Measurements from ENCODE around the gene PSMC3IP. TPM values are rescaled to one million over a fixed set of nuclear protein-coding genes. Genes with fewer than 3 reads are reported as not detected.

PSMC3IP gene
- total RNA-seq, 1 experiment from 2014 or later: 23.3 TPM

DNA sequence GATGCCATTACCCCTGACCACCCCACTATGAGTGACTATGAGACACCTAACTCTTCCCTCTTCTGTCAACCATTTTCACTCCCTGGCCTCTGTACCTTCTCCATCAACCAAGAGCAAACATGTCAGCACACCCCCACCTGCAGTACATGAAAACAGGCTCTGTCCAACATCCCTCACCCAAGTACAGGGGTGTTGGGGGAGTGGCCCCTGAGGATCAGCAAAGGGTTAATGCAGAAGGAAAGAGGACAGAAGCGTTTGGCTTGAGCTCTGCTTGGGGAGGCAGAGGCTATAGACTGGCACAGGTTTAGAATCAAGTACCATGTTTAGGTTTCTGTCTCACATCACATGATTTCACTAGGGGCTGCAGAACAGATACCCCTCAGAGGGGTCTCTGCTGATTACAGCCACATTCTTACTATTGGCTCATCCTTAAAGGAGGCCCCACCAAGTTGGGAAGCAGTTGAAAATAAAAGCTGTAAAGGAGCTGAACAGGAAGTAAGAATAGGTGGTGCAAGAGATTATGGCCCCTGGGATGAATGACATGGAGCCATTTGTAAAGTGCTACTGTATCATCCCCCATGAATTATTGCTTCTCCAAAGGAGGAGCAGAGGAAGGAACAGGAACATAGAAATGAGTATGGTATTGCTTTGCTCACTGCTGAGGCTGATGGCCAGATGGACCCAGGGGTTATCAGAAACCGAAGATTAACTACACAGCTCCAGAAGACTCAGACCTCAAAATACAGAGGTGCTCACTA, 2.4 kb upstream of the PSMC3IP start (continued):
- TF ChIP-seq, protein P1, sequence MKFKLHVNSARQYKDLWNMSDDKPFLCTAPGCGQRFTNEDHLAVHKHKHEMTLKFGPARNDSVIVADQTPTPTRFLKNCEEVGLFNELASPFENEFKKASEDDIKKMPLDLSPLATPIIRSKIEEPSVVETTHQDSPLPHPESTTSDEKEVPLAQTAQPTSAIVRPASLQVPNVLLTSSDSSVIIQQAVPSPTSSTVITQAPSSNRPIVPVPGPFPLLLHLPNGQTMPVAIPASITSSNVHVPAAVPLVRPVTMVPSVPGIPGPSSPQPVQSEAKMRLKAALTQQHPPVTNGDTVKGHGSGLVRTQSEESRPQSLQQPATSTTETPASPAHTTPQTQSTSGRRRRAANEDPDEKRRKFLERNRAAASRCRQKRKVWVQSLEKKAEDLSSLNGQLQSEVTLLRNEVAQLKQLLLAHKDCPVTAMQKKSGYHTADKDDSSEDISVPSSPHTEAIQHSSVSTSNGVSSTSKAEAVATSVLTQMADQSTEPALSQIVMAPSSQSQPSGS (CRISPR knock-in tag; IDR thresholded peaks at IDR 0.05; ENCODE audit: borderline replicate concordance, low read depth): no peak
- no peak for TF ChIP-seq RELA (CRISPR knock-in tag; IDR thresholded peaks at IDR 0.05; ENCODE audit: borderline replicate concordance)
- no peak for TF ChIP-seq ELF4 (CRISPR knock-in tag; IDR thresholded peaks at IDR 0.05; ENCODE audit: low read depth)

DNA sequence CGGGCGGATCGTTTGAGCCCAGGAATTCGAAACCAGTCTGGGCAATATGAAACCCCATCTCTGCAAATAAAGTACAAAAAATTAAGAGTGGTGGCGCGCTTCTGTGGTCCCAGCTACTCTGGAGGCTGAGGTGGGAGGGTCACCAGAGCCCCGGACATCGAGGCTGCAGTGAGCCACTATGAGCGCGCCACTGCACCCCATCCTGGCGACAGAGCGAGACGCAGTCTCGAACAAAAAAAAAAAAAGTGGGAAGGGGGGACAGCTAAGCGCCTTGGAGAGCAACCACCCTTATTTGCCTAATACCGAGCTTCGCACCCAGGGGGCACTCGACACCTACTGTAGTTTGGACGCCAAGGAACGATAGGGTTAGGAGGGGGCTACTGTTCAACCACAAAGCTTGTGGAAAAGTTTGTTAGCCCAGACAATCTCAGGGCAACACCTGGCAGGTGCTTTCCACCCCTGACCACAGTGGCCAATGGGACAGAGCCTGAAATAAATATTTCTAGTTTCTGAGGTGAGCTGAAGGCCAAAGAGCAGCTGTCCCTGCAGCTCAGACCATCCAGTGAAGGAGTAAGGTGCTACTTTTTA, 847 bp upstream of the PSMC3IP start:
- no peaks in the 10 kb centered on the region for H3K9me3 Mint-ChIP-seq
- no peaks in the 10 kb centered on the region for H3K27me3 Mint-ChIP-seq (ENCODE audit: low read depth)
- ChIA-PET CTCF (interaction anchor here (0.6 to 3.3 kb wide), 69 partner anchors 8 to 458 kb away, joined by 3 to 122 read pairs (median 5); partner anchors contain the start of genes BECN1, CAVIN1, CCR10 and CNTD1), POLR2A (interaction anchor here (0.6 to 1.6 kb wide), 12 partner anchors 30 to 386 kb away, joined by 3 to 9 read pairs (median 4); partner anchors contain the start of genes PLEKHH3, RETREG3, TUBG1 and TUBG2)
- H3K4me1 Mint-ChIP-seq: peaks cover 20% of the 10 kb centered on the region
- DNase-seq (ENCODE audit: low spot score) (peak; percentile 92), ATAC-seq (peak; percentile 77)
- peak overlapping the region; percentile 98 for H3K4me3 Mint-ChIP-seq
- peaks cover 25% of the 10 kb centered on the region for H3K36me3 Mint-ChIP-seq
- peak overlapping the region; percentile 100 for H3K27ac Mint-ChIP-seq
- TF ChIP-seq CREM (CRISPR knock-in tag; IDR thresholded peaks at IDR 0.05): no peak
- 0 out of 2 replicates have a peak, but pooled peaks have one; percentile 13 for TF ChIP-seq ZNF416 (CRISPR knock-in tag; IDR thresholded peaks at IDR 0.05)
- 0 out of 2 replicates have a peak, but pooled peaks have one; percentile 8 for TF ChIP-seq TP53 (CRISPR knock-in tag; IDR thresholded peaks at IDR 0.05)
- peak; percentile 41; the same call in 1 of the 2 replicates for TF ChIP-seq ZNF232 (CRISPR knock-in tag; IDR thresholded peaks at IDR 0.05)
- TF ChIP-seq ETV6 (CRISPR knock-in tag; IDR thresholded peaks at IDR 0.05): peak; percentile 61; the same call in 1 of the 2 replicates
- TF ChIP-seq, protein P2, sequence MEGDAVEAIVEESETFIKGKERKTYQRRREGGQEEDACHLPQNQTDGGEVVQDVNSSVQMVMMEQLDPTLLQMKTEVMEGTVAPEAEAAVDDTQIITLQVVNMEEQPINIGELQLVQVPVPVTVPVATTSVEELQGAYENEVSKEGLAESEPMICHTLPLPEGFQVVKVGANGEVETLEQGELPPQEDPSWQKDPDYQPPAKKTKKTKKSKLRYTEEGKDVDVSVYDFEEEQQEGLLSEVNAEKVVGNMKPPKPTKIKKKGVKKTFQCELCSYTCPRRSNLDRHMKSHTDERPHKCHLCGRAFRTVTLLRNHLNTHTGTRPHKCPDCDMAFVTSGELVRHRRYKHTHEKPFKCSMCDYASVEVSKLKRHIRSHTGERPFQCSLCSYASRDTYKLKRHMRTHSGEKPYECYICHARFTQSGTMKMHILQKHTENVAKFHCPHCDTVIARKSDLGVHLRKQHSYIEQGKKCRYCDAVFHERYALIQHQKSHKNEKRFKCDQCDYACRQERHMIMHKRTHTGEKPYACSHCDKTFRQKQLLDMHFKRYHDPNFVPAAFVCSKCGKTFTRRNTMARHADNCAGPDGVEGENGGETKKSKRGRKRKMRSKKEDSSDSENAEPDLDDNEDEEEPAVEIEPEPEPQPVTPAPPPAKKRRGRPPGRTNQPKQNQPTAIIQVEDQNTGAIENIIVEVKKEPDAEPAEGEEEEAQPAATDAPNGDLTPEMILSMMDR (IDR thresholded peaks at IDR 0.05): peak; percentile 50

DNA sequence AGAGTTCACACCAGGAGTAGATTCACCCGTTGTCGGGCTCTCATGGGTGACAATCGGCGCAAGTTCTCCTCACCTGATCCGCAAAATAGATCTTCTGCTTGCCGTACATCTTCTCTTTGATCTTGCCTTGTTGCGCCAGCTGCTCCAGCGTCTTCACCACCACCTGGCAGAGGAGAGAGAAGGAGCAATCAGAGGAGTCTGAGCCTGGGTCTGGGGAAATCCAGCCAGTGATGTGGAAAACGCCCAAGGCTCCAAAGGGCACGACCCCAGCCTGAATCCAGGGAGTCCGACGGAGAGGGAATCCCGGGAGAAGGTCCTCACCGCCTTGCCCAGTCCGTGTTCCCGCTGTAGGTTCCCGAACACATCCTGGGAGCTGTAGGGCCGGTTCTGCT, 393 bp downstream of the PSMC3IP start:
- Mint-ChIP-seq H3K9me3 (no peaks in the 10 kb centered on the region), H3K4me3 (peak overlapping the region; percentile 98), H3K36me3 (peaks cover 27% of the 10 kb centered on the region), H3K4me1 (peaks cover 20% of the 10 kb centered on the region), H3K27me3 (ENCODE audit: low read depth) (no peaks in the 10 kb centered on the region), H3K27ac (peak overlapping the region; percentile 85)
- POLR2A ChIA-PET: interaction anchor here (0.5 to 1.6 kb wide), 6 partner anchors 23 to 106 kb away, joined by 3 to 7 read pairs (median 3); partner anchors contain the start of genes CNTNAP1 and PLEKHH3
- 0 out of 2 replicates have a peak, but pooled peaks have one; percentile 9 for TF ChIP-seq CREB1 (CRISPR knock-in tag; IDR thresholded peaks at IDR 0.05)
- TF ChIP-seq, protein P3, sequence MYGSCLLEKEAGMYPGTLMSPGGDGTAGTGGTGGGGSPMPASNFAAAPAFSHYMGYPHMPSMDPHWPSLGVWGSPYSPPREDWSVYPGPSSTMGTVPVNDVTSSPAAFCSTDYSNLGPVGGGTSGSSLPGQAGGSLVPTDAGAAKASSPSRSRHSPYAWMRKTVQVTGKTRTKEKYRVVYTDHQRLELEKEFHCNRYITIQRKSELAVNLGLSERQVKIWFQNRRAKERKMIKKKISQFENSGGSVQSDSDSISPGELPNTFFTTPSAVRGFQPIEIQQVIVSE (CRISPR knock-in tag; IDR thresholded peaks at IDR 0.05; ENCODE audit: borderline replicate concordance): no peak
- no peak for TF ChIP-seq KAT7 (CRISPR knock-in tag; IDR thresholded peaks at IDR 0.05; ENCODE audit: borderline replicate concordance)
- TF ChIP-seq PRRX2 (CRISPR knock-in tag; IDR thresholded peaks at IDR 0.05): no peak
- no peak for TF ChIP-seq TCF7 (CRISPR knock-in tag; IDR thresholded peaks at IDR 0.05; ENCODE audit: low read depth)
- CTCF ChIA-PET: interaction anchor here (0.8 to 3.3 kb wide), 24 partner anchors 10 to 264 kb away, joined by 3 to 122 read pairs (median 20); partner anchors contain the start of genes CCR10, CNTNAP1, MLX and NAGLU
- DNase-seq (ENCODE audit: low spot score) (no peak), ATAC-seq (peak; percentile 21)

DNA sequence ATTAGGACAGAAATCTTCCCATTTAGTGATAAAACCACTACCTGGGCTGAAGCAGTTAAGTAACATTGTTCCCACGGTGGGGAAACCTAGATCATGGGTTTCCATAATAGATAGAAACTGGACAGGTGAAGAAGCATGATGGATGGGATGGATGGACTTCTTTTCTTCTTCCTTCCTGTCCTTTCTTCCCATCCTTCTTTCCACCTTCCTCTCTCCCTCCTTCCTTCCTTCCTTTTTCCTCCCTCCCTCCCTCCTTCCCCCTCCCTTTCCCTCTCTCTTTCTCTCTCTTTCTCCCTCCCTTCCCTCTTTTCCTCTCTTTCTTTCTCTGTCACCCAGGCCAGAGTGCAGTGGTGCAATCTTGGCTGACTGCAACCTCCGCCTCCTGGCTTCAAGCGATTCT, 3.1 kb downstream of the PSMC3IP start:
- Mint-ChIP-seq H3K36me3 (peaks cover 43% of the 10 kb centered on the region), H3K4me3 (no peak overlapping the region), H3K27ac (no peak overlapping the region), H3K4me1 (peaks cover 20% of the 10 kb centered on the region), H3K9me3 (no peaks in the 10 kb centered on the region), H3K27me3 (ENCODE audit: low read depth) (no peaks in the 10 kb centered on the region)
- no peak for DNase-seq (ENCODE audit: low spot score)
- CTCF ChIA-PET: no interaction called here
- no peak for ATAC-seq
- POLR2A ChIA-PET: no interaction called here
- TF ChIP-seq ZNF232 (CRISPR knock-in tag; IDR thresholded peaks at IDR 0.05): no peak
- TF ChIP-seq, protein P4, sequence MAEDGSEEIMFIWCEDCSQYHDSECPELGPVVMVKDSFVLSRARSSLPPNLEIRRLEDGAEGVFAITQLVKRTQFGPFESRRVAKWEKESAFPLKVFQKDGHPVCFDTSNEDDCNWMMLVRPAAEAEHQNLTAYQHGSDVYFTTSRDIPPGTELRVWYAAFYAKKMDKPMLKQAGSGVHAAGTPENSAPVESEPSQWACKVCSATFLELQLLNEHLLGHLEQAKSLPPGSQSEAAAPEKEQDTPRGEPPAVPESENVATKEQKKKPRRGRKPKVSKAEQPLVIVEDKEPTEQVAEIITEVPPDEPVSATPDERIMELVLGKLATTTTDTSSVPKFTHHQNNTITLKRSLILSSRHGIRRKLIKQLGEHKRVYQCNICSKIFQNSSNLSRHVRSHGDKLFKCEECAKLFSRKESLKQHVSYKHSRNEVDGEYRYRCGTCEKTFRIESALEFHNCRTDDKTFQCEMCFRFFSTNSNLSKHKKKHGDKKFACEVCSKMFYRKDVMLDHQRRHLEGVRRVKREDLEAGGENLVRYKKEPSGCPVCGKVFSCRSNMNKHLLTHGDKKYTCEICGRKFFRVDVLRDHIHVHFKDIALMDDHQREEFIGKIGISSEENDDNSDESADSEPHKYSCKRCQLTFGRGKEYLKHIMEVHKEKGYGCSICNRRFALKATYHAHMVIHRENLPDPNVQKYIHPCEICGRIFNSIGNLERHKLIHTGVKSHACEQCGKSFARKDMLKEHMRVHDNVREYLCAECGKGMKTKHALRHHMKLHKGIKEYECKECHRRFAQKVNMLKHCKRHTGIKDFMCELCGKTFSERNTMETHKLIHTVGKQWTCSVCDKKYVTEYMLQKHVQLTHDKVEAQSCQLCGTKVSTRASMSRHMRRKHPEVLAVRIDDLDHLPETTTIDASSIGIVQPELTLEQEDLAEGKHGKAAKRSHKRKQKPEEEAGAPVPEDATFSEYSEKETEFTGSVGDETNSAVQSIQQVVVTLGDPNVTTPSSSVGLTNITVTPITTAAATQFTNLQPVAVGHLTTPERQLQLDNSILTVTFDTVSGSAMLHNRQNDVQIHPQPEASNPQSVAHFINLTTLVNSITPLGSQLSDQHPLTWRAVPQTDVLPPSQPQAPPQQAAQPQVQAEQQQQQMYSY (CRISPR knock-in tag; IDR thresholded peaks at IDR 0.05): no peak
- TF ChIP-seq PRRX2 (CRISPR knock-in tag; IDR thresholded peaks at IDR 0.05): no peak
- TF ChIP-seq RORB (CRISPR knock-in tag; IDR thresholded peaks at IDR 0.05): no peak
- TF ChIP-seq NR2C2 (CRISPR knock-in tag; IDR thresholded peaks at IDR 0.05): no peak
- TF ChIP-seq, protein P5, sequence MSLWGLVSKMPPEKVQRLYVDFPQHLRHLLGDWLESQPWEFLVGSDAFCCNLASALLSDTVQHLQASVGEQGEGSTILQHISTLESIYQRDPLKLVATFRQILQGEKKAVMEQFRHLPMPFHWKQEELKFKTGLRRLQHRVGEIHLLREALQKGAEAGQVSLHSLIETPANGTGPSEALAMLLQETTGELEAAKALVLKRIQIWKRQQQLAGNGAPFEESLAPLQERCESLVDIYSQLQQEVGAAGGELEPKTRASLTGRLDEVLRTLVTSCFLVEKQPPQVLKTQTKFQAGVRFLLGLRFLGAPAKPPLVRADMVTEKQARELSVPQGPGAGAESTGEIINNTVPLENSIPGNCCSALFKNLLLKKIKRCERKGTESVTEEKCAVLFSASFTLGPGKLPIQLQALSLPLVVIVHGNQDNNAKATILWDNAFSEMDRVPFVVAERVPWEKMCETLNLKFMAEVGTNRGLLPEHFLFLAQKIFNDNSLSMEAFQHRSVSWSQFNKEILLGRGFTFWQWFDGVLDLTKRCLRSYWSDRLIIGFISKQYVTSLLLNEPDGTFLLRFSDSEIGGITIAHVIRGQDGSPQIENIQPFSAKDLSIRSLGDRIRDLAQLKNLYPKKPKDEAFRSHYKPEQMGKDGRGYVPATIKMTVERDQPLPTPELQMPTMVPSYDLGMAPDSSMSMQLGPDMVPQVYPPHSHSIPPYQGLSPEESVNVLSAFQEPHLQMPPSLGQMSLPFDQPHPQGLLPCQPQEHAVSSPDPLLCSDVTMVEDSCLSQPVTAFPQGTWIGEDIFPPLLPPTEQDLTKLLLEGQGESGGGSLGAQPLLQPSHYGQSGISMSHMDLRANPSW (CRISPR knock-in tag; conservative IDR thresholded peaks at IDR 0.05; ENCODE audit: low read depth): no peak

Data from WTC11 (cell line).